HEK293 (cell line): Measurements from ENCODE around the gene TSPAN1.
A peak's percentile ranks its signal among the peaks of the same experiment; 100 is the strongest.

ENCODE experiments used
- FEZF1 ChIP-seq: fragments of 450-650 bp; formaldehyde crosslinking; IDR thresholded peaks from 2 replicates; pipeline ENCODE4 v1.5.1; 2016; ENCODE audit warnings: missing biosample characterization, missing genetic modification characterization
- GFI1B ChIP-seq: fragments of 450-650 bp; formaldehyde crosslinking; IDR thresholded peaks from 2 replicates; pipeline ENCODE4 v1.5.1; 2016; ENCODE audit warnings: missing biosample characterization, missing genetic modification characterization
- GLI2 ChIP-seq: fragments of 450-650 bp; formaldehyde crosslinking; IDR thresholded peaks from 2 replicates; pipeline ENCODE4; 2017; ENCODE audit warnings: missing biosample characterization, missing genetic modification characterization, low read depth, borderline replicate concordance
- MEIS1 ChIP-seq: sonication (generic); formaldehyde crosslinking; IDR thresholded peaks from 2 replicates; pipeline ENCODE4 v1.8.1; 2022; ENCODE audit warnings: missing genetic modification reagents, mild to moderate bottlenecking, borderline replicate concordance
- MZF1 ChIP-seq: fragments of 450-650 bp; formaldehyde crosslinking; IDR thresholded peaks from 2 replicates; pipeline ENCODE4 v1.5.1; 2017; ENCODE audit warnings: missing biosample characterization, missing genetic modification characterization, borderline replicate concordance
- SCRT2 ChIP-seq: fragments of 450-650 bp; formaldehyde crosslinking; IDR thresholded peaks from 2 replicates; pipeline ENCODE4 v1.5.1; 2016; ENCODE audit warnings: missing biosample characterization, missing genetic modification characterization
- TRIM28 ChIP-seq: IDR thresholded peaks from 2 replicates; pipeline ENCODE4 v1.6.1; 2011; ENCODE audit warnings: low read length, control low read depth, borderline replicate concordance
- ZBTB21 ChIP-seq: fragments of 450-650 bp; formaldehyde crosslinking; IDR thresholded peaks from 2 replicates; pipeline ENCODE4 v1.5.1; 2017; ENCODE audit warnings: missing biosample characterization, missing genetic modification characterization
- ZBTB48 ChIP-seq: fragments of 450-650 bp; formaldehyde crosslinking; IDR thresholded peaks from 2 replicates; pipeline ENCODE4 v1.5.1; 2016; ENCODE audit warnings: missing biosample characterization, missing genetic modification characterization
- ZBTB7A ChIP-seq: fragments of 450-650 bp; formaldehyde crosslinking; IDR thresholded peaks from 2 replicates; pipeline ENCODE4 v1.5.1; 2016; ENCODE audit warnings: low read depth, missing biosample characterization, missing genetic modification characterization
- ZBTB8A ChIP-seq: fragments of 450-650 bp; formaldehyde crosslinking; IDR thresholded peaks from 2 replicates; pipeline ENCODE4 v1.5.1; 2016; ENCODE audit warnings: missing biosample characterization, missing genetic modification characterization
- ZEB2 ChIP-seq: fragments of 450-650 bp; formaldehyde crosslinking; IDR thresholded peaks from 2 replicates; pipeline ENCODE4 v1.5.1; 2016; ENCODE audit warnings: missing biosample characterization, missing genetic modification characterization
- ZFHX2 ChIP-seq: fragments of 450-650 bp; formaldehyde crosslinking; conservative IDR thresholded peaks from 2 replicates; pipeline ENCODE4 v1.5.1; 2016; ENCODE audit warnings: missing biosample characterization, missing genetic modification characterization
- ZIC2 ChIP-seq: fragments of 450-650 bp; formaldehyde crosslinking; IDR thresholded peaks from 2 replicates; pipeline ENCODE4 v1.5.1; 2016; ENCODE audit warnings: missing biosample characterization, missing genetic modification characterization
- ZNF121 ChIP-seq: fragments of 450-650 bp; formaldehyde crosslinking; IDR thresholded peaks from 2 replicates; pipeline ENCODE4 v1.5.1; 2016; ENCODE audit warnings: missing biosample characterization, missing genetic modification characterization
- ZNF248 ChIP-seq: fragments of 450-650 bp; formaldehyde crosslinking; IDR thresholded peaks from 2 replicates; pipeline ENCODE4 v1.5.1; 2017; ENCODE audit warnings: missing biosample characterization, missing genetic modification characterization
- ZNF366 ChIP-seq: fragments of 450-650 bp; formaldehyde crosslinking; conservative IDR thresholded peaks from 2 replicates; pipeline ENCODE4 v1.5.1; 2016; ENCODE audit warnings: missing biosample characterization, missing genetic modification characterization
- ZNF660 ChIP-seq: fragments of 450-650 bp; IDR thresholded peaks from 2 replicates; pipeline ENCODE4 v1.5.1; 2018; ENCODE audit warnings: missing biosample characterization, mild to moderate bottlenecking, missing genetic modification characterization
- ZNF670 ChIP-seq: fragments of 450-650 bp; formaldehyde crosslinking; IDR thresholded peaks from 2 replicates; pipeline ENCODE4 v1.5.1; 2016; ENCODE audit warnings: missing biosample characterization, missing genetic modification characterization, low read depth
- TF ChIP-seq, protein P1 (sequence below): sonication (generic); formaldehyde crosslinking; IDR thresholded peaks from 2 replicates; pipeline ENCODE4 v1.8.1; 2022; ENCODE audit warnings: mild to moderate bottlenecking, moderate library complexity, missing genetic modification reagents
- TF ChIP-seq, protein P2 (sequence below): fragments of 450-650 bp; formaldehyde crosslinking; conservative IDR thresholded peaks from 2 replicates; pipeline ENCODE4 v1.5.1; 2016; ENCODE audit warnings: low read depth, missing biosample characterization, missing genetic modification characterization
- TF ChIP-seq, protein P3 (sequence below): fragments of 450-650 bp; formaldehyde crosslinking; IDR thresholded peaks from 2 replicates; pipeline ENCODE4 v1.5.1; 2016; ENCODE audit warnings: missing biosample characterization, missing genetic modification characterization
- TF ChIP-seq, protein P4 (sequence below): fragments of 450-650 bp; formaldehyde crosslinking; IDR thresholded peaks from 2 replicates; pipeline ENCODE4 v1.5.1; 2016; ENCODE audit warnings: missing biosample characterization, missing genetic modification characterization, low read depth
- TF ChIP-seq, protein P5 (sequence below): fragments of 450-650 bp; formaldehyde crosslinking; IDR thresholded peaks from 2 replicates; pipeline ENCODE4 v1.5.1; 2017; ENCODE audit warnings: missing biosample characterization, missing genetic modification characterization
- TF ChIP-seq, protein P6 (sequence below): fragments of 450-650 bp; formaldehyde crosslinking; IDR thresholded peaks from 2 replicates; pipeline ENCODE4 v1.5.1; 2016; ENCODE audit warnings: missing biosample characterization, missing genetic modification characterization

The TSPAN1 gene

DNA sequence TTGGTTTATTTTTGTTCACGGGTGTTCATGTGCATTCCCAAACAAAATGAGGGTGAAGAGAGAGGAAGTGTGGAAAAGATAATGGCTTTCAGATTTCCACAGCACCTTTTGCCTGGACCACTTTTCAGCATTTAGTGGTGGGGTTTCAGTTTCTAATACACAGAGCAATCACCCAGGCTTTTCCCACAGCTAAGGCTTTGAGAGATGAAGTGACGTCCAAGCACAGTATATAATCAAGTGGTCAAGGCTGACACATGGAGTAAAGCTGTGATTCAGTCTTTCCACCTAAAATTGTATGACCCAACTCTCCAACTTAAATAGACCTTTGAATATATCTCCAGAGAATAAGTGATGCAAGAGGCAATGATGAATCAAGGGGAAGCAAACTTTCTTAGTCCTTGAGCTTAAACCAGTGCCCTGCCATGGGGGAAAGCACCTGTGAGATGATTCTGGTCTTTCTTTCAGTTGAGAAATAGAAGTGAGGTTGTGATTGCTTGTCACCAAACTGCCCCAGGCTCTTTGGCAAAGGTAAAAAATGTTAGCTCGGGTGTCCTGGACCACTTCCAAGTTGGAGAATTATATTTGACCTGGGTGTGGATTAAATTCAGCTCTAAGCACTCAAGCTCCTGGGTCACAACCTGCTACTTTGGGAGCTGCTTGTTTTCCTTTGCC, 40.1 kb upstream of the TSPAN1 start (continued):
- TF ChIP-seq, protein P1, sequence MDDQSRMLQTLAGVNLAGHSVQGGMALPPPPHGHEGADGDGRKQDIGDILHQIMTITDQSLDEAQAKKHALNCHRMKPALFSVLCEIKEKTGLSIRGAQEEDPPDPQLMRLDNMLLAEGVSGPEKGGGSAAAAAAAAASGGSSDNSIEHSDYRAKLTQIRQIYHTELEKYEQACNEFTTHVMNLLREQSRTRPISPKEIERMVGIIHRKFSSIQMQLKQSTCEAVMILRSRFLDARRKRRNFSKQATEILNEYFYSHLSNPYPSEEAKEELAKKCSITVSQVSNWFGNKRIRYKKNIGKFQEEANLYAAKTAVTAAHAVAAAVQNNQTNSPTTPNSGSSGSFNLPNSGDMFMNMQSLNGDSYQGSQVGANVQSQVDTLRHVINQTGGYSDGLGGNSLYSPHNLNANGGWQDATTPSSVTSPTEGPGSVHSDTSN (CRISPR knock-in tag): no peak
- peak; percentile 14; the same call in 1 of the 2 replicates for TF ChIP-seq ZEB2 (tag by site-specific recombination)
- no peak for TF ChIP-seq ZNF670
- TF ChIP-seq, protein P2, sequence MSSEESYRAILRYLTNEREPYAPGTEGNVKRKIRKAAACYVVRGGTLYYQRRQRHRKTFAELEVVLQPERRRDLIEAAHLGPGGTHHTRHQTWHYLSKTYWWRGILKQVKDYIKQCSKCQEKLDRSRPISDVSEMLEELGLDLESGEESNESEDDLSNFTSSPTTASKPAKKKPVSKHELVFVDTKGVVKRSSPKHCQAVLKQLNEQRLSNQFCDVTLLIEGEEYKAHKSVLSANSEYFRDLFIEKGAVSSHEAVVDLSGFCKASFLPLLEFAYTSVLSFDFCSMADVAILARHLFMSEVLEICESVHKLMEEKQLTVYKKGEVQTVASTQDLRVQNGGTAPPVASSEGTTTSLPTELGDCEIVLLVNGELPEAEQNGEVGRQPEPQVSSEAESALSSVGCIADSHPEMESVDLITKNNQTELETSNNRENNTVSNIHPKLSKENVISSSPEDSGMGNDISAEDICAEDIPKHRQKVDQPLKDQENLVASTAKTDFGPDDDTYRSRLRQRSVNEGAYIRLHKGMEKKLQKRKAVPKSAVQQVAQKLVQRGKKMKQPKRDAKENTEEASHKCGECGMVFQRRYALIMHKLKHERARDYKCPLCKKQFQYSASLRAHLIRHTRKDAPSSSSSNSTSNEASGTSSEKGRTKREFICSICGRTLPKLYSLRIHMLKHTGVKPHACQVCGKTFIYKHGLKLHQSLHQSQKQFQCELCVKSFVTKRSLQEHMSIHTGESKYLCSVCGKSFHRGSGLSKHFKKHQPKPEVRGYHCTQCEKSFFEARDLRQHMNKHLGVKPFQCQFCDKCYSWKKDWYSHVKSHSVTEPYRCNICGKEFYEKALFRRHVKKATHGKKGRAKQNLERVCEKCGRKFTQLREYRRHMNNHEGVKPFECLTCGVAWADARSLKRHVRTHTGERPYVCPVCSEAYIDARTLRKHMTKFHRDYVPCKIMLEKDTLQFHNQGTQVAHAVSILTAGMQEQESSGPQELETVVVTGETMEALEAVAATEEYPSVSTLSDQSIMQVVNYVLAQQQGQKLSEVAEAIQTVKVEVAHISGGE: no peak
- TF ChIP-seq, protein P3, sequence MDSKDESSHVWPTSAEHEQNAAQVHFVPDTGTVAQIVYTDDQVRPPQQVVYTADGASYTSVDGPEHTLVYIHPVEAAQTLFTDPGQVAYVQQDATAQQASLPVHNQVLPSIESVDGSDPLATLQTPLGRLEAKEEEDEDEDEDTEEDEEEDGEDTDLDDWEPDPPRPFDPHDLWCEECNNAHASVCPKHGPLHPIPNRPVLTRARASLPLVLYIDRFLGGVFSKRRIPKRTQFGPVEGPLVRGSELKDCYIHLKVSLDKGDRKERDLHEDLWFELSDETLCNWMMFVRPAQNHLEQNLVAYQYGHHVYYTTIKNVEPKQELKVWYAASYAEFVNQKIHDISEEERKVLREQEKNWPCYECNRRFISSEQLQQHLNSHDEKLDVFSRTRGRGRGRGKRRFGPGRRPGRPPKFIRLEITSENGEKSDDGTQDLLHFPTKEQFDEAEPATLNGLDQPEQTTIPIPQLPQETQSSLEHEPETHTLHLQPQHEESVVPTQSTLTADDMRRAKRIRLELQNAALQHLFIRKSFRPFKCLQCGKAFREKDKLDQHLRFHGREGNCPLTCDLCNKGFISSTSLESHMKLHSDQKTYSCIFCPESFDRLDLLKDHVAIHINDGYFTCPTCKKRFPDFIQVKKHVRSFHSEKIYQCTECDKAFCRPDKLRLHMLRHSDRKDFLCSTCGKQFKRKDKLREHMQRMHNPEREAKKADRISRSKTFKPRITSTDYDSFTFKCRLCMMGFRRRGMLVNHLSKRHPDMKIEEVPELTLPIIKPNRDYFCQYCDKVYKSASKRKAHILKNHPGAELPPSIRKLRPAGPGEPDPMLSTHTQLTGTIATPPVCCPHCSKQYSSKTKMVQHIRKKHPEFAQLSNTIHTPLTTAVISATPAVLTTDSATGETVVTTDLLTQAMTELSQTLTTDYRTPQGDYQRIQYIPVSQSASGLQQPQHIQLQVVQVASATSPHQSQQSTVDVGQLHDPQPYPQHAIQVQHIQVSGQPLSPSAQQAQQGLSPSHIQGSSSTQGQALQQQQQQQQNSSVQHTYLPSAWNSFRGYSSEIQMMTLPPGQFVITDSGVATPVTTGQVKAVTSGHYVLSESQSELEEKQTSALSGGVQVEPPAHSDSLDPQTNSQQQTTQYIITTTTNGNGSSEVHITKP (tag by site-specific recombination): peak; percentile 79
- no peak for TF ChIP-seq ZBTB8A (tag by site-specific recombination)
- TF ChIP-seq, protein P4, sequence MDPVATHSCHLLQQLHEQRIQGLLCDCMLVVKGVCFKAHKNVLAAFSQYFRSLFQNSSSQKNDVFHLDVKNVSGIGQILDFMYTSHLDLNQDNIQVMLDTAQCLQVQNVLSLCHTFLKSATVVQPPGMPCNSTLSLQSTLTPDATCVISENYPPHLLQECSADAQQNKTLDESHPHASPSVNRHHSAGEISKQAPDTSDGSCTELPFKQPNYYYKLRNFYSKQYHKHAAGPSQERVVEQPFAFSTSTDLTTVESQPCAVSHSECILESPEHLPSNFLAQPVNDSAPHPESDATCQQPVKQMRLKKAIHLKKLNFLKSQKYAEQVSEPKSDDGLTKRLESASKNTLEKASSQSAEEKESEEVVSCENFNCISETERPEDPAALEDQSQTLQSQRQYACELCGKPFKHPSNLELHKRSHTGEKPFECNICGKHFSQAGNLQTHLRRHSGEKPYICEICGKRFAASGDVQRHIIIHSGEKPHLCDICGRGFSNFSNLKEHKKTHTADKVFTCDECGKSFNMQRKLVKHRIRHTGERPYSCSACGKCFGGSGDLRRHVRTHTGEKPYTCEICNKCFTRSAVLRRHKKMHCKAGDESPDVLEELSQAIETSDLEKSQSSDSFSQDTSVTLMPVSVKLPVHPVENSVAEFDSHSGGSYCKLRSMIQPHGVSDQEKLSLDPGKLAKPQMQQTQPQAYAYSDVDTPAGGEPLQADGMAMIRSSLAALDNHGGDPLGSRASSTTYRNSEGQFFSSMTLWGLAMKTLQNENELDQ (tag by site-specific recombination): no peak
- TF ChIP-seq FEZF1 (tag by site-specific recombination): peak; percentile 21; the same call in 1 of the 2 replicates
- no peak for TF ChIP-seq TRIM28
- no peak for TF ChIP-seq GLI2 (tag by site-specific recombination)
- 0 out of 2 replicates have a peak, but pooled peaks have one; percentile 6 for TF ChIP-seq GFI1B
- TF ChIP-seq ZIC2 (tag by site-specific recombination): no peak
- no peak for TF ChIP-seq ZNF248 (tag by site-specific recombination)
- TF ChIP-seq, protein P5, sequence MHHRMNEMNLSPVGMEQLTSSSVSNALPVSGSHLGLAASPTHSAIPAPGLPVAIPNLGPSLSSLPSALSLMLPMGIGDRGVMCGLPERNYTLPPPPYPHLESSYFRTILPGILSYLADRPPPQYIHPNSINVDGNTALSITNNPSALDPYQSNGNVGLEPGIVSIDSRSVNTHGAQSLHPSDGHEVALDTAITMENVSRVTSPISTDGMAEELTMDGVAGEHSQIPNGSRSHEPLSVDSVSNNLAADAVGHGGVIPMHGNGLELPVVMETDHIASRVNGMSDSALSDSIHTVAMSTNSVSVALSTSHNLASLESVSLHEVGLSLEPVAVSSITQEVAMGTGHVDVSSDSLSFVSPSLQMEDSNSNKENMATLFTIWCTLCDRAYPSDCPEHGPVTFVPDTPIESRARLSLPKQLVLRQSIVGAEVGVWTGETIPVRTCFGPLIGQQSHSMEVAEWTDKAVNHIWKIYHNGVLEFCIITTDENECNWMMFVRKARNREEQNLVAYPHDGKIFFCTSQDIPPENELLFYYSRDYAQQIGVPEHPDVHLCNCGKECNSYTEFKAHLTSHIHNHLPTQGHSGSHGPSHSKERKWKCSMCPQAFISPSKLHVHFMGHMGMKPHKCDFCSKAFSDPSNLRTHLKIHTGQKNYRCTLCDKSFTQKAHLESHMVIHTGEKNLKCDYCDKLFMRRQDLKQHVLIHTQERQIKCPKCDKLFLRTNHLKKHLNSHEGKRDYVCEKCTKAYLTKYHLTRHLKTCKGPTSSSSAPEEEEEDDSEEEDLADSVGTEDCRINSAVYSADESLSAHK (tag by site-specific recombination): 0 out of 2 replicates have a peak, but pooled peaks have one; percentile 7
- TF ChIP-seq MEIS1 (CRISPR knock-in tag): no peak
- no peak for TF ChIP-seq ZBTB48 (tag by site-specific recombination)
- TF ChIP-seq ZBTB7A (tag by site-specific recombination): no peak
- no peak for TF ChIP-seq ZFHX2 (tag by site-specific recombination)
- no peak for TF ChIP-seq MZF1 (tag by site-specific recombination)
- TF ChIP-seq ZNF366 (tag by site-specific recombination): peak; percentile 54
- peak; percentile 58 for TF ChIP-seq ZBTB21 (tag by site-specific recombination)
- TF ChIP-seq ZNF660 (tag by site-specific recombination): peak; percentile 37; the same call in 1 of the 2 replicates
- TF ChIP-seq SCRT2 (tag by site-specific recombination): peak; percentile 72; the same call in 1 of the 2 replicates
- no peak for TF ChIP-seq ZNF121 (tag by site-specific recombination)
- TF ChIP-seq, protein P6, sequence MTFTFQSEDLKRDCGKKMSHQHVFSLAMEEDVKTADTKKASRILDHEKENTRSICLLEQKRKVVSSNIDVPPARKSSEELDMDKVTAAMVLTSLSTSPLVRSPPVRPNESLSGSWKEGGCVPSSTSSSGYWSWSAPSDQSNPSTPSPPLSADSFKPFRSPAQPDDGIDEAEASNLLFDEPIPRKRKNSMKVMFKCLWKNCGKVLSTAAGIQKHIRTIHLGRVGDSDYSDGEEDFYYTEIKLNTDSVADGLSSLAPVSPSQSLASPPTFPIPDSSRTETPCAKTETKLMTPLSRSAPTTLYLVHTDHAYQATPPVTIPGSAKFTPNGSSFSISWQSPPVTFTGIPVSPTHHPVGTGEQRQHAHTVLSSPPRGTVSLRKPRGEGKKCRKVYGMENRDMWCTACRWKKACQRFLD (tag by site-specific recombination): no peak
